ENCODE measurements around the gene ZNF205.
"Not testable (repeated sequence)": the region's sequence is repeated elsewhere in the genome, so short reads cannot be mapped to it uniquely, and the experiment has no call there.

The ZNF205 gene

DNA sequence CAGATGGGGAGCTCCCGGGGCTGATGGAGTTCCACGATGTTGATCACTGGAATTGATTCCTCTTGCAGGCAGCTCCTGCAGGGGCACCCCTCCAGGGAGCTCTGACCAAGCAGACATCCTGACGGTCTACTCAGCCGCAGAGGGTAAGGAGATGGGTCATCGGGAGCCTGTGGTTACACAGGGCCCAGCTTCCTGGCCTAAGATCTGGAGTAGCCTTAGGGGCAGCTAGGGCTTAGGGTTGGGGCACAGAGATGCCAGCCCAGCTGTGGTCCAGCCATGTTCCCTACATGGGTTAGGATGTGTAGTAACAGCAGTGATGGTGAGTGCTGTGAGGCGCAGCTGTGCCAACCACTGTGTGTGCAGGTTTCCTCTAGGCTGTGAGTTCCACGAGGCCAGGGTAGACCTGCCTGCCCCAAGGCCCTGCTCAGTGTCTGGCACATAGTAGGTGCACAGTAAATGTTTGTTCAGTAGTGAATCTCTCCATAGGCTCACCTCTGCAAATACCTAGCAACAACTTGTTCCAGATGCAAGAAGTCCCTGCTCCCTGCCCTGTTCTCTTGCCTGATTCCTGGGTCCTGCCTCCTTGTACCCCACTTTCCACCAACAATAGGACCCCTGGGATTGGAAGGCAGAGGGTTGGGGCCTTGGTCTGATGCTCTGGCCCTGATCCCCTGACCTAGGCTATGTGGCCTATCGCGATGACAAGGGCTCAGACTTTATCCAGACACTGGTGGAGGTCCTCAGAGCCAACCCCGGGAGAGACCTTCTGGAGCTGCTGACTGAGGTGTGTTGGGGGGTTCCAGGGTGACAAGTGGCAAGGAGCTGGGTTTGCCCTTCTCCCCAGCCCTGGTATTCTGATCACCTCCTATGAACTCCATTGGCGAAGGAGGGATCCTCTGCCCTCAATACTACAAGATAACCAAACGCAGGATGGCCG lies 36.1 kb downstream of the ZNF205 start:
- DNase-seq (ENCODE audit: low read depth in 2 of 2), result no peak

DNA sequence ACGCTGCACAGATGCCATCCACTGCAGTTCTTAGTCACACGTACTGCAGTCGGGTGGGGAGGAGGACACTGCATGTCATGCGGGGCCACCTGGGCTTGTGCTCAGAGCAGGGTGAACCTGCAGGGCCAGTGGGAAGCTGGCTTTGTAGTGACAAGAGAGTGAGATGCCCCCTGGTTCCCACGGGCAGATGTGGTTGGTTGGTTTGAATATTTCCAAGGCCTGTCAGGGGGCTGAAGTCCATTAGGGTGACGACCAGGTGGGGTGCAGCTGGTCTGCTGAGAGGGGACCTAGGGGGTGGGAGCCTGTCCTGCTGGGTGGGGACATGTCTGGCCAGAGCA lies 36.8 kb downstream of the ZNF205 start:
- DNase-seq (ENCODE audit: low read depth in 2 of 2), result no peak

DNA sequence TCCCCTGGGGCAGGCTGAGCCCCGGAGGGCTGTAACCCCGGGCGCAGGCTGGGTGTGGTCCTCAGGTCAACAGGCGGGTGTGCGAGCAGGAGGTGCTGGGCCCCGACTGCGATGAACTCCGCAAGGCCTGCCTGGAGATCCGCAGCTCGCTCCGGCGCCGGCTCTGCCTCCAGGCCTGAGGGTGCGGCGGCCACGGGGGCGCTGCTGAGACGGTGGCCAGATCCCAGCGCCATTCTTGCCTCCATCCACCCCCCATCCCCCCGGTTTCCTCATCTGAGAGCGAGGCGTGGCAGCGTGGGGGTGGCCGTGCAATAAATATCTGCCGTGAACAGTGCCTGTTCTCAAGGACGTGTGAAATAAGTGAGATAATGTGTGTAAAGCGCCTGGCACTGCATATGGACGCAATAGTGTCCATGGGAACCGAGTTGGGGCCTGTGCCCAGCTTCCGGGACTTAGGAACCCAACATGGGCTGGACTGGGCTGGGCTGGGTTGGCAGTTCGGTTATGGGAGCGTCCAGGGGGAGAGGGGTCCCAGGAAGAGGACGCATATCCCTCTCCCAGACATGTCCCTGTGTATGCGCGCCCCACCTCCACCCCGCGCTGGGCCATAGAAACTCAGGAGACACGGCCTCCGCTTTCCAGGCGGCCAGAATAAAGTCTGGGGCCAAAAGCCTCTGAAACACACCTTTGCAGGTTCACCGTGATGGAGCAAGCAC lies 37.4 kb downstream of the ZNF205 start:
- DNase-seq (ENCODE audit: low read depth in 2 of 2), result no peak

DNA sequence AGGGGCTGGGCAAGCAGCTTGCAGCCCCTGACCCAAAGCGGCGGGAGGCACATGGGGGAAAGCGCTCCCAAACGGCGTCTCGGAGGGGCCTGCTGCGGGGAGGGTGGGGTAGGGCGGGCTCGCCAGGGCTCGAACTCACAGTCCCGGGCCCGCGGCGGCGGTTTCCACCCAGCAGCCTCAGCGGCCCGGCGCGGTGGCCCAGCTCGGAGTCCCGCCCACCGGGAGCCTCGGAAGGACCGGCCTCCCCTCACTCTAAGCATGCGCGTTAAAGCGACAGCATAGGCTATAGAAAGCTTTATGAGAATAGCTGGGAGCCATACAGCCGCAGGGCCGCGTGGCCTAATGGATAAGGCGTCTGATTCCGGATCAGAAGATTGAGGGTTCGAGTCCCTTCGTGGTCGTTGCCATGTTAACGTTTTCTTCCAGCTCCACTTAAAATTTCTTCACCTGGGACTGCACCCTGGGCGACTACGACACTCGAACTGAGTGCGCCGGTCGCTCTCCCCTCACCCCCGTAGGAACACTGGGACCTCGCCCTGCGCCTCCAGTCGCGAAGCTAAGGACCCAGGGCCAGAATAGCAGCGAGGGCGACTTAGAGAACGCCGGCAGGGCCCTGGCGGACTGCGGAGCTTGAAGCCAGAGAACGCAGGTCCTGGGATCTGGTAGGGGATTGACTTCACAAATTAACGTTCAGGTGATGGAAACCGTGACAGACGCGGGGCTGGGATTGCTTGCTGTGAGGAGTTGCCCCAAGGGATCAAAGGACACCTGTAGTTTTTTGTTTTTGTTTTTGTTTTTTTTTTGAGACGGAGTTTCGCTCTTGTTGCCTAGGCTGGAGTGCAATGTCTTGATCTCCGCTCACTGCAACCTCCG lies 38.2 kb downstream of the ZNF205 start:
- peak; percentile 95 to 100 for DNase-seq (ENCODE audit: low read depth in 2 of 2)

DNA sequence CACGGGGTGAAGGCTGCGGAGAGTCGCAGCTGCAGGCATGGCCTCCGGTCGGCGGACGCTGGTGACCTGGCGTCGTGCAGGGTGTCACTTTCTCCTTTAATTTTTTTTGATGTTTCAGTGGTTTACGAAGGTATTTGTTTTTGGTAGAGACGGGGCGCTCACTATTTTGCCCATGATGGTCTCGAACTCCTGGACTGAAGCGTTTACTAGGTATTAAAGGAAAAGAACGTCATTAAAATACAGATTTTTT lies 39.6 kb downstream of the ZNF205 start:
- no peak for DNase-seq (ENCODE audit: low read depth in 2 of 2)

DNA sequence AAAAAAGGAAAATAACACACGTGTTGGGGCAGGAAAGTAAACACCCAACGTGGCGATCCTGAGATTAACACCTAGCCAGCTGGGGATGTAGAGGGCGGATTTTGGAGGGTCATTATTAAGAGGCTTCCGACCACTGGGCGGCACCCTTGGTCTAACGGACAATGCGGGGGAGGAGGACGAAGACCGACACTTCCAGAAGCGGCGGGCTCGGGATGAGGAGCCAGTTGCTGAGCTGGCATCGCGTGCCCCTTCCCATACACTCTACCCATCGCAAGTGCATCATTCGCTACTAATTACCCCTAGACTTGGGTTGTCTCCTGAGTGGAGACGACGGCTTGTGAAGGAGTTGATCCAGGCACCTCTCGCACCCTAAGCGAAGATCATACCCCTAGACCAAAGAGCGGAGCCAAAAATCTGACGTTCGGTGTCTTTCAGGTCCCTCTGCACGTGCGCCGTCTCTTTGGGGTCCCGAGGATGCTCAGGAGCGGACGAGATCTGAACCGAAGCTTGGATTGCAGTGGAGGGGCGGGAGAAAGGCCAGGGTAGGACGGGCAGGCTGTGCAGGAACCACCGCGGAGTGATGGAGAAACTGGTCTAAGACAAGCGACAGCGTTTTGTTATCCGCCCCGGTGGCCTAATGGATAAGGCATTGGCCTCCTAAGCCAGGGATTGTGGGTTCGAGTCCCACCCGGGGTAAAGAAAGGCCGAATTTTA lies 40.0 kb downstream of the ZNF205 start:
- DNase-seq (ENCODE audit: low read depth in 2 of 2), result peak; percentile 82 to 92

DNA sequence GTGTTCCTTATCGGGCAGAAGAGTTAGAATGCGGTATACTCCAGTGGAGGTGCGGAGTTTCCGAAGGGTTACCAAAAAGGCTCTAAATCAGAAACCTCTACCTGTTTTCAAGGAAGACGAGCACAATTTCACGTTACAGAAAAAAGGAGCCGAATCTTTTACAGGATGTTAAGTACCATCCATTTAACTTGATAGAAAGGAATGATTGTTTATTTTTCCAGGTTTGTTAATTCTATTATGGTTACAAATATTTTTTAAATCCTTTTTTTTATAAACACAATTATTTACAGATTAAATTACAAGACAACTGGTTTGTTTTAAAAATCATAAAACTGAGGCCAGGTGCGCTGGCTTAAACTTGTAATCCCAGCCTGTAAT lies 40.6 kb downstream of the ZNF205 start:
- DNase-seq (ENCODE audit: low read depth in 2 of 2), result no peak

DNA sequence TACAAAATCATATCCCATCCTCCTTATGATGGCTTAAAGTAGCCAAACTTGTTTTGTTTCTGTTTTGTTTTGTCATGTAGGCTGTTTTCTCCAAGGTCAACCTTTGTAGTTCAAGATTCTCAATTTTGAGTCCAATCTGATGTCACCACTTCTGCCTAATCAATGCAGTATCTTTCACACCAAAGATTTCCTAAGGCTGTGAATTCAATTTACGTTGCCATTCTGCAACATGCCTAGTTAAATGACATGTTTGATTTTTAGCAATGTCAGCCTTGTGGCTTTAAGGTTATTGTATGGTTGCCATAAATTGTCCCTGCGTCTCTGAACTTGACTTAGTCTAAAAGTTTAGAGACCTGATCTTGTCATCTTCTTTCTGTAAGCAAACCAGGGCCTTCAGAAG lies 42.8 kb downstream of the ZNF205 start:
- no peak for DNase-seq (ENCODE audit: low read depth in 2 of 2)

DNA sequence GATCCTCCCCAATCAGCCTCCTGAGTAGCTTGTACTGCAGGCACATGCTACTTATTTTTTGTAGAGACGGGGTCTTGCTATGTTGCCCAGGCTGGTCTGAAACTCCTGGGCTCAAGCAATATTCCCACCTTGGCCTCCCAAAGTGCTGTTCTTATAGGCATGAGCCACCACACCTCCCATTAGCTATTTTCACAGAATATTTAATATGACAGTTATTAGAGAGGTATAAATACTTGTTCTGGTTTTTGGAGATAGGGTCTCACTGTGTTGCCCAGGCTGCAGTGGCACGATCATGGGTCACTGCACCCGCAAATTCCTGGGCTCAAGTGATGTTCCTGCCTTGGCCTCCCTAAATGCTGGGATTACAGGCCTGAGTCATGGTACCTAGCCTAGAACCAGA lies 43.6 kb downstream of the ZNF205 start:
- no peak for DNase-seq (ENCODE audit: low read depth in 2 of 2)

DNA sequence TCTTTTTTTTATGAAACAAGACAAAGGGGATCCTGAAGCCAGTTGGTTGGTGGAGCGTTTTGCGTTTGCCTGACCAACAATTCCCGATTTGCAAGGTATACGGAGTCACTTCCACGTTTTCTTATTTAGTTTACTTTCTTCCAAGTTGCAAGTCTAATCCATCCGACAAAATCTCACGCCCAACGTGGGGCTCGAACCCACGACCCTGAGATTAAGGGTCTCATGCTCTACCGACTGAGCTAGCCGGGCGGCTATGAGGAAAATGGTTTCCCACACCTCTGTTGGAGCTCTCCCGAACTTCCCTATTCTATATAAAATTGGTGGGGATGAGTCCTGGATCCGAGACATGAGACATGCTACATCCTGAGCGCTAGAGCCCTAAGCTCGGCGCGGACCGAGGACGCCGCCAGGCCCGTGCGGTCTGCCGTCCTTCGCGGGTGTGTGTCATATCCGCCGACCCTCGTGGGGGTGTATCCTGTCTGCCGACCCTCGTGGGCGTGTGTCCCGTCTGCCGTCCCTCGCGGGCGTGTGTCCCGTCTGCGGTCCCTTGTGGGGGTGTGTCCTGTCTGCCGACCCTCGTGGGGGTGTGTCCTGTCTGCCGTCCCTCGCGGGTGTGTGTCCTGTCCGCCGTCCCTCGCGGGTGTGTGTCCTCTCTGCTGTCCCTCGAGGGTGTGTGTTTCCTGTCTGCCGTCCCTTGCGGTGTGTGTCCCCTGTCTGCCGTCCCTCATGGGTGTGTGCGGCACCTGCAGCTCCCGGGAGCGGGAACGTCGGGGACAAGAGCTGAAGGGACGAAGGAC lies 45.0 kb downstream of the ZNF205 start:
- DNase-seq (ENCODE audit: low read depth in 2 of 2), result peak in 1 of 2 donors; percentile 64

DNA sequence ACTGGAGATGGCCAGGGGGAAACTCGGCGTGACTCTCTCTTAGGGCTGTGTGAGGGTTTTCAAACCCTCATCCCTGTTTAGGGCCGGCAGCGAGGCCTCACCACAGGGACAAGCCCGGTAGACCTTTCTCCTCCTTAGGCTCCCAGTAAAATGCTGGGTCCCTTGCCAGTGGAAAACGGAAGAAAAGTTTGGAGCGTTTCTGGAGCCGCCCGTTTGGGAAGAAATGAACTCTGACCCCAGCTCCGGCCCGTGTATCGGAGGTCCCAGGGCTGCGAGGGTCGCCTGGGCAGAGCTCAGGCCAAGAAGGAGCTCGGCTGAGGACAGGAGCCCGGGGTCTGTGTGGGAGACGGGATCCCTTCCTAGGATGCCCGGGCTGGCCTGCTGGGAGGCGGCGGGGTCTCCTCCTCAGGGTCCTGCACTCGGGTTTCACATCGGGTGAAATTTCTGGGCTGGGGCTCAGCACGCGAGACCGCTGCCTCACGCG lies 45.7 kb downstream of the ZNF205 start:
- DNase-seq (ENCODE audit: low read depth in 2 of 2), result no peak

DNA sequence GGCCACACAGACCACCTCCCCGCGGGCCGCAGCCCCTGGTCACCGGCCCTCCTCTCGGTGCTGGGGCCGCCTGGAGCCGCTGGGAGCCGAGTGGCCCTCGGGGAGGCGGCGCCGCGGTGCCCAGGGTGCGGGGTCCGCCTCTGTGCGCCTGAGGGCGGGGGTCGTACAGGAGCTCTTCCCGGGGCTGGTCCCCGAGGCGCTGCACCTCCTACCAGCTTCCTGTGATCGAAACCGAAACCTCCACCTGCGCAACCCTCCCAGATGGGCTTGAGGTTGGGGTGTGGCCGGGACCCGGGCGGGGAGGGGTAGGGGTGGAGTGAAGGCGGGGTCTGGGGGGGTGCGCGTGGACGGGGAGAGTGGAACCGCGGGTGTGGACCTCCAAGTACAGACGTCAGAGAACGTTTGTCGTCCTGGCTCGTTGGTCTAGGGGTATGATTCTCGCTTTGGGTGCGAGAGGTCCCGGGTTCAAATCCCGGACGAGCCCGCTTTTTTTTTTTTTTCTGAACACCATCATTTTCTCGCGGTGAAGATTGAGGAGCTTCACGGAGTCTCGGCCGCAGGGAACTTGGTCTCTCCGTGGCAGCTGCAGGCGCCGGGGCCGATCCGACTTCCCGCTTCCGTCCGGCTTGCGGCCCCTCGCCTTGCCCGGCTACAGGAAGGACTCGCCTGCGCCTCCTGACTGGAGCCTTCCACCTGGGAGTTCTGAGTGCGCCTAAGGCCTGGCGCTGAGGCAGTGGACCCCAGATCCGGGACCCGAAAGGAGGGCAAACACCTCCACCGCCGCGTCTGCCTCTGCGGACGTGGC lies 46.3 kb downstream of the ZNF205 start:
- peak; percentile 77 for DNase-seq (ENCODE audit: low read depth in 2 of 2)

DNA sequence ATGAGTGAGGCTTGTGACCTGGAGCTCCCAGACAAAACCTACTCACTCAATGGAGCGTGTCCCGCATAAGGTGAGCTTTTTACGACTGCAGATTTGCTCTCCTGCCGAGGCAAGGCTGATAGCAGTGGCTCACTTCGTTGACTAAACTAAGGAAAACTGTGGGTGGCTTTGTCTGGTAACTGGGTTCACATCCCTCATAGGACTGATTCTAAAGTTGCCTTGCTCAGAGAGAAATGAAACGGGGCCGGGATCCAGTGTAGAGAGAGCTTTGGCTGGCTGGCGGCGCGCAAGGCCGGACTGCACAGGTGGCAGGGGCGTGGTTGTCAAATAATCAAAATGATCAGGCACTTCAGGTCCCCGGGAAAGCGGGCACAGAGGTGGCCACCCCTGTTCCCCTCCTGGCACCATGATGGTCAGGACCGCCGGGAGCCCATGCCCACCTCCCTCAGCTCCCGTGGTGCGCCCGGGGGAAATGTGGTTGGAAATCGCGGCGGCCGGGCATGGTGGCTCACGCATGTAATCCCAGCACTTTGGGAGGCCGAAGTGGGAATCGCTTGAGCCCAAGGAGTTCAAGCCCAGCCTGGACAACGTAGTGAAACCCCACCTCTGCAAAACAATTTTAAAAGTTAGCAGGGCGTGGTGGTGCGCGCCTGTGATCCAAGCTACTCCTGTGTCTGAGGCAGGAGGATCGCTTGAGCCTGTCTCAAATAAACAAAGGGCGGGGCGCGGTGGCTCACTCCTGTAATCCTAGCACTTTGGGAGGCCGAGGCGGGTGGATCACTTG lies 49.0 kb downstream of the ZNF205 start:
- no peak for DNase-seq (ENCODE audit: low read depth in 2 of 2)

DNA sequence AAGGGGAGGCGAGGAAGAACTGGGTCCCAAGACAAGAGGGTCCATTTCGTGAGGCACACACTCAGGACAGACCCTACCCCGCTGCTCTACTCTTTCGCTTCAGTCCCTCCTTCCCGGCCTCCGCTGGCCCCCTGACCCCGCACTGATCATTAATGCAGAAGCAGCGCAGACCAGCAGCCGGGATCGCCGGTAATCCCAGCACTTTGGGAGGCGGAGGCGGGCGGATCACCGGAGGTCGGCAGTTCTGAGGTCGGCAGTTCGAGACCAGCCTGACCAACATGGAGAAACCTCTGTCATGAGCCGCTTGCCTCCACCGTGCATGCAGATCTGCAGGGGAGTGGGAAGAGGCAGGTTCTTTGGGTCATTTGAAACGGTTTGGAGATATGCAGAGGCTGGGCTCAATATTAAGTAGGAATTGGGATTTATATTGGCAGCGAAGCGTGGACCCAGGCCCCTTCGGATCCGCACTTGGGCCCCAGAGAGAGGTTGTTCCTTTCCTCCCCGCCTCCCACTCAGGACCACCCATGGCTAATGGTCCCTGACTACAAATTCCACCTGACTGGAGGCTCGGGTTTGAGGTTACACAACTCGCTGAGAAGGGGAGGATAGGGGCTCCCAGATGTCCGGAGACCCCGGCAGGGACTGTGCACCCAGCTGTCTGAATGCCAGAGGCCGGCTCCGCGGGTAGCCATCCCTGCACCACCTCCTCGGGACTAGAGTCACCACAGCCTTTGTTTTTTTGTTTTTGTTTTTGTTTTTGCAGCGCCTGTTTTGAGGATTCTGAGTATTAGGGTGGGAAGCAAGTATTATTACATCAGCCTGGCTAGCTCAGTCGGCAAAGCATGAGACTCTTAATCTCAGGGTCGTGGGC lies 52.0 kb downstream of the ZNF205 start:
- DNase-seq (ENCODE audit: low read depth in 2 of 2), result no peak

DNA sequence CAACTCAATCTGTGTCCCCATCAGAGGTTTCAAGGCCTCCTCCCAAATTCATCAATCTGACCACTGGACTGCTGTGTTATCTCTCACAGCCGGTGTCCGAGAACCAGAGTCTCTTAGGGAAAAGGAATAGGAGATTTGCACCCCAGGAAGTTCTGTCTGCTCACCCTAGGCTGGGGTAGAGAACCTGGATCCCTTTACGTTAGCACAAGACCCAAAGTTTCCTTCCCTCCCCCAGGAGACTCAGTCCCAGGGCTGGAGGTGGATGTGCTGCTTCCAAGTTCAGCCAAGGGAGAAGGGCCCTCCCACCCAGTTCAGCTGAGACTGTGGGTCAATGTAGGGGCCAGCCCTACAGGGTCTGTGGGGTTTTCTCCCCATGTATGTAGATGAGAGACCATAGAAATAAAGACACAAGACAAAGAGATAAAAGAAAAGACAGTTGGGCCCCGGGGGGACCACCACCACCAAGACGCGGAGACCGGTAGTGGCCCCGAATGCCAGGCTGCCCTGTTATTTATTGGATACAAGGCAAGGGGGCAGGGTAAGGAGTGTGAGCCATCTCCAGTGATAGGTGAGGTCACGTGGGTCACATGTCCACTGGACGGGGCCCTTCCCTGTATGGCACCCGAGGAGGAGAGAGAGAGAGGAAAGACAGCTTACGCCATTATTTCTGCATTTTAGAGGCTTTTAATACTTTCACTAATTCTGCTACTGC lies 52.9 kb downstream of the ZNF205 start:
- DNase-seq (ENCODE audit: low read depth in 2 of 2), result no peak

DNA sequence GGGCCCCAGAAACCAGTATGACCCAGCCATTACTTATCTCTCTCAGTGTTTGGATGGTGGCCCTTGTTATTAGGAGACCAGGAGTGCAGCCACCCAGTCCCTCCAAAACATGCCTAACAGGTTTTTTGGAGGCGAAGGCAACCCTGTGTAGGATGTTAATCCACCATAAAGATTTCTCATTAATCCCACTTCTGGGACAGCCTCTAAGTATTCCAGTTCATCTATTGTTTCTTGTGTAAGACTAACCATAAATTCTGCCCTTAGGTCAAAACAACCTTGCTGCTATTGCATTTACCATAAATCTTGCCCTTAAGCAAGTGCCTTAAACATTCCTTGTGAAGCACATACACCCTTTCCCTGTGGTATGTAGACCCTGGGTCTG lies 54.1 kb downstream of the ZNF205 start:
- DNase-seq (ENCODE audit: low read depth in 2 of 2), result no peak

DNA sequence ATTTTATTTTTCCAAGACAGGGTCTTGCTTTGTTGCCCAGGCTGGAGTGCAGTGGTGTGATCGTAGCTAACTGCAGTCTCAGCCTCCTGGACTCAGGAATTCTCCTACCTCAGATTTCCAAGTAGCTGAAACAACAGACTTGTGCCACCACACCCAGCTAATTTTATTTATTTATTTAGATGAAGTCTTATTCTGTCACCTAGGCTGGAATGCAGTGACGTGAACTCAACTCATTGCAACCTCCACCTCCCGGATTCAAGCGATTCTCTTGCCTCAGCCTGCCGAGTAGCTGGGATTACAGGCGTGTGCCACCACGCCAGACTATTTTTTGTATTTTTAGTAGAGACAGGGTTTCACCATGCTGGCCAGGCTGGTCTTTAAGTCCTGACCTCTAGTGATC lies 56.3 kb downstream of the ZNF205 start:
- not testable (repeated sequence) for DNase-seq (ENCODE audit: low read depth in 2 of 2)

All from stimulated activated CD4-positive, alpha-beta T cell treated with anti-CD3 and anti-CD28 coated beads, Interleukin-4, amount 100 ng/mL, for 48 hours (primary cell).